DLD1 (cell line): ENCODE results near the gene ZBTB5.
"Not testable (repeated sequence)": the region's sequence is repeated elsewhere in the genome, so short reads cannot be mapped to it uniquely, and the experiment has no call there.

ENCODE experiments used
- in situ Hi-C: cut with HindIII; loops from 2 replicates; pipeline ENCODE4 v1.10.0; 2017; ENCODE audit warnings: low sequenced_read_pairs

The ZBTB5 gene

GRCh38 chr9:37452611-37453010, 12.6 kb downstream of the ZBTB5 start:
- in situ Hi-C loops: no loop called here

DNA sequence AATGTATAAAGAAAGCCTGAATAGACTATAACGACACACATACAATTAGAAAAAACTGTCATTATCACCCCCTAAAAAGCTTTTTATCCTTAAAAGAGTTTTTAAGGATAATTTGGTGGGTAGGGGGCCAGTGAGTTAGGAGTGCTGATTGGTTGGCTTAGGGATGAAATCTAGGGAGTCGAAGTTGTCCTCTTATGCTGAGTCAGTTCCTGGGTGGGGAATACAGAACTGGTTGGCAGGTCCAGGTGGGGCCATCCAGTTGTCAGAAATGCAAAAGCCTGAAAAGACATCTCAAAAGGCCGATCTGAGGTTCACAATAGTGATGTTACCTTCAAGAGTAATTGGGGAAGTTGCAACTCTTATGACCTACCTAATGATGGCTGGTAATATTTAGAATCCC, 13.6 kb downstream of the ZBTB5 start:
- in situ Hi-C loops: no loop called here

- in situ Hi-C loops: no loop called here
Observed at GRCh38 chr9:37449862-37450632, 15.2 kb downstream of the ZBTB5 start.

GRCh38 chr9:37447111-37447510, 18.1 kb downstream of the ZBTB5 start:
- in situ Hi-C loops: no loop called here

DNA sequence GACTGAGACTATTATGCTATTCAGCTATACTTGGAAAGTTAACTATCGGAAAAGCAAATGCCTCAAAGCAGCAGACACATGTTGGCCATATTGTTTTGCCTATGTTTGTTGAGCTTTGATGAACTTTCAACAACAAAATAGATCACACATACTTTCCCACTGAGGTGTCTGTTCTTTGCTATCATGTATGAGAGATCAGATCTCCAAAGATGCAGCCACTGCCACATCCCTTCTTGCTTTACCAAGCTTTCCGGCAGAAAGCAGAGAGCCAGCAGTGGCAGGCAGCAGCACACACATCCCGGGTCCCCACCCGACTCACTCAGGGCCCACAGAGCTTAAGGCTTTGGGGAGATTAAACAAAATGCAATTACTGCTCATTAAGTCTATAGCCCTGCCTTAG, 18.8 kb downstream of the ZBTB5 start:
- in situ Hi-C loops: no loop called here

- in situ Hi-C loops: no loop called here
Observed at GRCh38 chr9:37445832-37446231, 19.4 kb downstream of the ZBTB5 start.

- in situ Hi-C loops: no loop called here
Observed at GRCh38 chr9:37444890-37445289, 20.4 kb downstream of the ZBTB5 start.

DNA sequence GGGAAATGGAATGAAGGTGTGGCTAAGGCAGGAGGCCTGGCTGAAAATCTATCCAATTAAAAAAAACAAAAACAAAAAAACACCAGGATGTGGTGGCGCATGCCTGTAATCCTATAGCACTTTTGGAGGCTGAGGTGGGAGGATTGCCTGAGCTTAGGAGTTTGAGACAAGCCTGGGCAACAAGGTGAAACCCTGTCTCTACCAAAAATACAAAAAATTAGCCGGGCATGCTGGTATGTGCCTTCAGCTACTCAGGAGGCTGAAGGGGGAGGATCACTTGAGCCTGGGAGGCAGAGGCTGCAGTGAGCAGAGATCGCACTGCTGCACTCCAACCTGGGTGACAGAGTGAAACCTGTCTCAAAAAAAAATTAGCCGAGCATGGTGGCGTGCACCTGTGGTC, 21.7 kb downstream of the ZBTB5 start:
- in situ Hi-C loops: no loop called here

- in situ Hi-C loops: no loop called here
Observed at GRCh38 chr9:37442556-37442955, 22.7 kb downstream of the ZBTB5 start.

DNA sequence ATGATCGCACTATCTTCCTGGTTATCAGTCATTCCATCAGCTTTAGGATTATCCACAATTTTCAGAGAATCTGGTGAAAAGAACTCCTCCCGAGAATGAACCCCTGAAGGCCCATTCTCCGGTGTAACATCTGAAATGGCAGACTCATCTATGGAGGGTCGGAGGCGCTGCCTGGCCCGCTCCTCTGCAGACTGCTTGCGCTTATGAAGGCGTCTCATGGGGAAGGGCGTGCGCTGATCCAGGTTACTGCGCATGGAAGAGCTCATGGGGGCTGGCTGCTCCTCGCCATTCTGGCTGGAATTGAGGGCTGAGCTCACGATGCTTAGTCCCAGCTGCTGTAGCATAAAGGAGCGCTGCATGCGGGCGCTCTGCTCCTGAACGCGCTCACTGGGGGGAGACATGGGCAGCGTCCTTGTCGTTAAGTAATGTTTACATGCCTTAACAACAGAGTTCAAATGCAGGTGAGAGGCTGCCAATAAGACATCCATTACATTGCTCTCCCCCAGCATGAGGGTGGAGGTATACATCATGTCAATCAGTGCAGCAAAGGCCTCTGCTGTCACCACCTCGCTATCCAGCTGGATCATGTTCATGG, 23.4 kb downstream of the ZBTB5 start:
- in situ Hi-C loops: no loop called here

GRCh38 chr9:37438359-37438758, 26.9 kb downstream of the ZBTB5 start:
- in situ Hi-C loops: no loop called here

- in situ Hi-C loops: no loop called here
Observed at GRCh38 chr9:37437621-37438020, 27.6 kb downstream of the ZBTB5 start.

DNA sequence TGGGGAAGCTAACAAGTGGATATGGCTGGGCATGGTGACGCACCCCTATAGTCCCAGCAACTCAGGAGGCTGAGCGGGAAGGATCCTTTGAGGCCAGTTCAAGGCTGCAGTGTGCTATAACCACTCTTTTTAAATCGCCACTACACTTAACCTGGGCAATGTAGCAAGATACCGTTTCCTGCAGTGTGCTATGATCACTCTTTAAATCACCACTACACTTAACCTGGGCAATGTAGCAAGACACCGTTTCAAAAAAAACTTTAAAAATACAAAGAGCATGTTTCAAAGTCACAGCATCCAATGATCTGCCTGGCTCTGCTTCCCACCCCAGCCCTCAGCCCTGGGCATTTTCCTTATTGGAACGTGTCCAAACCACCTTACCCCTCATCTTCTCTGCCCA, 28.2 kb downstream of the ZBTB5 start:
- in situ Hi-C loops: no loop called here

- in situ Hi-C loops: no loop called here
Observed at GRCh38 chr9:37436540-37436939, 28.7 kb downstream of the ZBTB5 start.

DNA sequence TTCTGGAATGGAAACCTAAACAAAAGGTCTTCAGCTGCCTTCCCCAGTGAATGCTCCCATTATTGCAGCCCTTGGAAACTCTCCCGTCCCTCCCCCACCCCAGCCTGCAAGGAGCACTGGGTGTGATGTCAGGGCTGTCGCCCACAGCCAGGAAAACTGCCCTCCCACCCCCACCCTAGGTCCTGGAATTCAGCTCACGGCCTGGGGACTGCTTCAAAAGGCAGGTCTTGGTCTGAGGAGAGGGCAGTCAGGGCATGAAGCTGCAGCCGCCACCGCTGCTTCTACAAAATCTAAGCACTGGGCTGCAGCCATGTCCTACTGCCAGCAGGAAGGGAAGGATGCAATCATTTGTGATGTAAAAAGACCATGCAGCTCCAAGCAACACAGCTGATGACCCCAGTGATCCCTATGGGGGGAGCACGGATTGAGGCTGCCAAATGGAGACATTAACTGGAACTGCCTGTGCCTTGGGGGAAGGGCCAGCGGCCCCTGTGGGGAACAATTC, 31.3 kb downstream of the ZBTB5 start:
- in situ Hi-C loops: no loop called here

- in situ Hi-C loops: no loop called here
Observed at GRCh38 chr9:37432020-37432419, 33.2 kb downstream of the ZBTB5 start.

GRCh38 chr9:37430841-37431597, 34.2 kb downstream of the ZBTB5 start:
- in situ Hi-C loops: no loop called here

DNA sequence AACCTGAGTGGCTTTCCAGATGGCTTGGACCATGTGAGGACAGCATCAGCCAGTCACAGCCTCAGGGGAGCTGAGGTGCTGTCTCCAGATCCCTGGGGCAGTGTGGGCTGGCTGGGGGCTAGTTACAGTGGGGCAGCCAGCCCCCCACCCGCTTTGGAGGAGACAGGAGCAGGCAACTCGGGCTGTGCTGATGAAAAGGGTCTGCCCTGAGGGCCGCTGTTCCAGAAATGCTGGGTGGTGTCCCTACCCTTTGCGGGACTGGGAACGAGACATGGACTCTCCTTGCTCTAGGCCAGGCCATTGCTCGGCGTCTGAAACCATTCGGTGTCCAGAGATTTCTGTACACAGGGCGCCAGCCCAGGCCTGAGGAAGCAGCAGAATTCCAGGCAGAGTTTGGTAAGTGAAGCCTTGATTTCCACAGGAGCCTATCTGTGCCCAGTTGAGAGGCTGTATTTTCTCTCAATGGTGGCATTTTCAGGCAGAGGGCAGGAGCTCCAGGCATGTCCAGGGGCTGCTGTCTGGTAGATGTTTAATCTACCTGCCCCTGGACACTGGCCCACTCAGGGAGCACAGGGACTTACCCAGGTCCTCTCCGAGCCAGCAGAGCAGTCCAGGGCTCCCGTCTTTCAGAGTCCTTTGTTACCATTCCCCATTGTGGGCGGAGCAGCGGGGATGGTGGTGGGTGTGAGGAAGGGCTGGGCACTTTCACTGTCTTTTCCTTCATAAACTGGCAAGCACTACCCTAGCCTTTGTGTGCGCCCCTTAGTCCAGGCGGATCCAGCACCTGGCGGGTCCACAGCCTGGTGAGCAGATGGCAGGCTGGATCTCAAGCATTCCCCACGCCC, 35.6 kb downstream of the ZBTB5 start:
- in situ Hi-C loops: no loop called here

- in situ Hi-C loops: no loop called here
Observed at GRCh38 chr9:37428345-37428744, 36.9 kb downstream of the ZBTB5 start.

DNA sequence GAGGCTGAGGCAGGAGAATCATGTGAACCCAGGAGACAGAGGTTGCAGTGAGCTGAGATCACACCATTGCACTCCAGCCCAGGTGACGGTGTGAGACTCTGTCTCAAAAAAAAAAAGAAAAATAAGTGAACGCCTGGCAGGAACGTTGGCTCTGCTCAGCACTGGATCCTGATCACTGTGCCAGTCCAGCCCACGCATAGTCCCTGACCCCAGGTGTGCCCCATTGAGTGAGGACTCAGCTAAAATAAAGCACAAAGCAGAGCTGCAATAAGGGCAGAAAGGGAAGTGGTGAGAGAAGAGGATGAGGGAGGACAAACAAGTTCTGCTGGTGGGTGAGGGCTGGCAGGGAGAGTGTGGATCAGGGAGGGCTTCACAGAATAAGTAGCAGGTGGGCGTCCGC, 38.4 kb downstream of the ZBTB5 start:
- in situ Hi-C loops: no loop called here

DNA sequence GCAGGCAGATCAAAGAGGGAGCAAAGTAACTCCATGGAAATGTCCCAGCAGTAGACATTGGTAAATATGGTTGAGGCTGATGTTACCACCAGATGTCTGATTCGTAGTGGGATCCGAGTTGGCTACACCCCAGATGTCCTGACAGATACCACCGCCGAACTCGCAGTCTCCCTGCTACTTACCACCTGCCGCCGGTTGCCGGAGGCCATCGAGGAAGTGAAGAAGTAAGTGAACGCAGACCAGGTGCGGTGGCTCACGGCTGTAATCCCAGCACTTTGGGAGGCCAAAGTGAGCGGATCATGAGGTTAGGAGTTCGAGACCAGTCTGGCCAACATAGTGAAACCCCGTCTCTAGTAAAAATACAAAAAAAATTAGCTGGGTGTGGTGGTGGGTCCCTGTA, 38.8 kb downstream of the ZBTB5 start:
- in situ Hi-C loops: not testable (repeated sequence)
